Upper lobe of left lung (tissue), 6 donors: ENCODE results near the gene ATP8B1. TPM values are rescaled to one million over a fixed set of nuclear protein-coding genes. Genes with fewer than 3 reads are reported as not detected.

Experiments used
- ATAC-seq, 2 donors: fragments of 200-7000 bp; cut with Tn5 transposase; one replicate each; pipeline ENCODE4 v1.9.1; 2022; ENCODE audit warnings: mild to moderate bottlenecking in 2 of 2, moderate library complexity in 2 of 2; ENCODE audit not compliant: low FRiP score in 2 of 2
- DNase-seq, 2 donors: peaks; one replicate each; pipeline ENCODE4 v3.0.0-alpha.2; 2019 to 2020
- H3K27ac ChIP-seq, 4 donors: fragments of 200-600 bp; sonication (generic); one replicate each; pipeline ENCODE4 v1.5.1; 2016 to 2019
- H3K27me3 ChIP-seq, 4 donors: fragments of 200-600 bp; sonication (generic); one replicate each; pipeline ENCODE4 v1.5.1; 2017 to 2019
- H3K36me3 ChIP-seq, 4 donors: fragments of 200-600 bp; sonication (generic); one replicate each; pipeline ENCODE4 v1.5.1; 2016 to 2019
- H3K4me1 ChIP-seq, 4 donors: fragments of 200-600 bp; sonication (generic); one replicate each; pipeline ENCODE4 v1.5.1; 2018 to 2019
- H3K4me3 ChIP-seq, 4 donors: fragments of 200-600 bp; sonication (generic); one replicate each; pipeline ENCODE4 v1.5.1; 2017 to 2019; ENCODE audit warnings: mild to moderate bottlenecking in 2 of 4, moderate library complexity in 1 of 4
- H3K9me3 ChIP-seq, 4 donors: fragments of 200-600 bp; sonication (generic); one replicate each; pipeline ENCODE4 v1.5.1; 2018 to 2019
- EP300 ChIP-seq, 4 donors: sonication (generic); formaldehyde crosslinking; IDR thresholded peaks; one replicate each; pipeline ENCODE4 v1.5.1; 2017; ENCODE audit warnings: antibody characterized with exemption in 4 of 4, control low read depth in 2 of 4
- POLR2A ChIP-seq, 4 donors: fragments of 450-650 bp; IDR thresholded peaks; one replicate each; pipeline ENCODE4 v1.5.1; 2016 to 2017; ENCODE audit warnings: antibody characterized with exemption in 4 of 4, mild to moderate bottlenecking in 2 of 4
- POLR2AphosphoS5 ChIP-seq, 2 donors: sonication (generic); formaldehyde crosslinking; IDR thresholded peaks; one replicate each; pipeline ENCODE4 v1.5.1; 2017; ENCODE audit warnings: antibody characterized with exemption in 2 of 2
- WGBS, 2 donors: methylation state at CpG; one replicate each; pipeline ENCODE4 v1.1.5; 2017 to 2018; 5-methylcytosine and 5-hydroxymethylcytosine counted together
- total RNA-seq, 6 donors: library from RNA; depleted of rRNA in 4 of 6; stranded (reverse); fragments of >200 nt in 4 of 6; gene quantifications; one replicate each; pipeline versions ENCODE4 v1.1.0 to v1.2.1, GENCODE V29; 2016 to 2021
- TF ChIP-seq, protein P1 (sequence below), 6 experiments: fragments of 450-650 bp in 4 of 6; fragments of 200-600 bp in 2 of 6; sonication (generic) in 2 of 6; IDR thresholded peaks; one replicate each; pipeline ENCODE4 v1.5.1; 2016 to 2019; ENCODE audit warnings: antibody characterized with exemption in 6 of 6
- donor health status: DM: no; HTN: no; CAD: no; lungs with moderate emphysema.
- donor health status: DM: no; HTN: yes; CAD: no; lungs with severe emphysema.

Gene ATP8B1
- total RNA-seq, 6 donors from 2014 or later: 19.6 to 36.5 (median 26.0) TPM

DNA sequence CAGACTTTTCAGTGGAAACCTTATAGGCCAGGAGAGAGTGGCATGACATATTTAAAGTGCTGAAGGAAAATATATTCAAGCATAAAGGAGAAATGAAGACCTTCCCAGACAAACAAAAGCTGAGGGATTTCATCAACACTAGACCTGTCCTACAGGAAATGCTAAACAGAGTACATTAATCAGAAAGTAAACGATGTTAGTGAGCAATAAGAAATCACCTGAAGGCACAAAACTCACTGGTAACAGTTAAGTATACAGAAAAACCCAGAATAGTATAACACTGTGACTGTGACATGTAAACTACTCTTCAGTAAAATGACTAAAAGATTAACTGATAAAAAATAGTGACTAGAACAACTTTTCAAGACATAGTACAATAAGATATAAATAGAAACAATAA lies 87.4 kb downstream of the ATP8B1 start:
- WGBS, 2 donors: 38 to 59% methylated on average over 1 of the region's 1 CpG
- Histone ChIP-seq H3K4me3 (no peak overlapping the region), H3K9me3 (no peaks in the 10 kb centered on the region), H3K4me1 (peaks cover 7 to 16% (median 14%) of the 10 kb centered on the region in 4 donors), H3K27ac (no peak overlapping the region), H3K27me3 (no peaks in the 10 kb centered on the region), H3K36me3 (no peaks in the 10 kb centered on the region)
- no peak for ATAC-seq
- TF ChIP-seq POLR2AphosphoS5 (IDR thresholded peaks at IDR 0.05): no peak
- no peak for DNase-seq

DNA sequence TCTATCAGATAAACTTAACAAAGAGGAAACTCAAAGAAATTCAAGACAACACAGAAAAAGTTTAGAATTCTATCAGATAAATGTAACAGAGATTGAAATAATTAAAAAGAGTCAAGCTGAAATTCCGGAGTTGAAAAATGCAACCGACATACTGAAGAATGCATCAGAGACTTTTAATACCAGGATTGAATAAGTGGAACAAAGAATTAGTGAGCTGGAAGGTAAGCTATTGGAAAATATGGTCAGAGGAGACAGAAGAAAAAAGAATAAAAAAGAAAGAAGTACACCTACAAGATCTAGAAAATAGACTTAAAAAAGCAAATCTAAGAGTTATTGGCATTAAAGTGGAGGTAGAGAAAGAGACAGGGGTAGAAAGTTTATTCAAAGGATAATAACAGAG lies 88.0 kb downstream of the ATP8B1 start:
- ATAC-seq: no peak
- no peak for TF ChIP-seq POLR2AphosphoS5 (IDR thresholded peaks at IDR 0.05)
- TF ChIP-seq, protein P1, sequence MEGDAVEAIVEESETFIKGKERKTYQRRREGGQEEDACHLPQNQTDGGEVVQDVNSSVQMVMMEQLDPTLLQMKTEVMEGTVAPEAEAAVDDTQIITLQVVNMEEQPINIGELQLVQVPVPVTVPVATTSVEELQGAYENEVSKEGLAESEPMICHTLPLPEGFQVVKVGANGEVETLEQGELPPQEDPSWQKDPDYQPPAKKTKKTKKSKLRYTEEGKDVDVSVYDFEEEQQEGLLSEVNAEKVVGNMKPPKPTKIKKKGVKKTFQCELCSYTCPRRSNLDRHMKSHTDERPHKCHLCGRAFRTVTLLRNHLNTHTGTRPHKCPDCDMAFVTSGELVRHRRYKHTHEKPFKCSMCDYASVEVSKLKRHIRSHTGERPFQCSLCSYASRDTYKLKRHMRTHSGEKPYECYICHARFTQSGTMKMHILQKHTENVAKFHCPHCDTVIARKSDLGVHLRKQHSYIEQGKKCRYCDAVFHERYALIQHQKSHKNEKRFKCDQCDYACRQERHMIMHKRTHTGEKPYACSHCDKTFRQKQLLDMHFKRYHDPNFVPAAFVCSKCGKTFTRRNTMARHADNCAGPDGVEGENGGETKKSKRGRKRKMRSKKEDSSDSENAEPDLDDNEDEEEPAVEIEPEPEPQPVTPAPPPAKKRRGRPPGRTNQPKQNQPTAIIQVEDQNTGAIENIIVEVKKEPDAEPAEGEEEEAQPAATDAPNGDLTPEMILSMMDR (IDR thresholded peaks at IDR 0.05): no peak
- no peak for TF ChIP-seq EP300 (IDR thresholded peaks at IDR 0.05)
- TF ChIP-seq POLR2A (IDR thresholded peaks at IDR 0.05): no peak
- no peak overlapping the region for H3K27ac ChIP-seq
- no peak overlapping the region for H3K4me3 ChIP-seq
- DNase-seq: no peak
- no peaks in the 10 kb centered on the region for H3K36me3 ChIP-seq
- no peaks in the 10 kb centered on the region for H3K9me3 ChIP-seq
- WGBS, 2 donors: 91 to 98% methylated on average over 2 of the region's 2 CpGs
- H3K4me1 ChIP-seq: peaks cover 7 to 16% (median 14%) of the 10 kb centered on the region in 4 donors
- no peaks in the 10 kb centered on the region for H3K27me3 ChIP-seq

DNA sequence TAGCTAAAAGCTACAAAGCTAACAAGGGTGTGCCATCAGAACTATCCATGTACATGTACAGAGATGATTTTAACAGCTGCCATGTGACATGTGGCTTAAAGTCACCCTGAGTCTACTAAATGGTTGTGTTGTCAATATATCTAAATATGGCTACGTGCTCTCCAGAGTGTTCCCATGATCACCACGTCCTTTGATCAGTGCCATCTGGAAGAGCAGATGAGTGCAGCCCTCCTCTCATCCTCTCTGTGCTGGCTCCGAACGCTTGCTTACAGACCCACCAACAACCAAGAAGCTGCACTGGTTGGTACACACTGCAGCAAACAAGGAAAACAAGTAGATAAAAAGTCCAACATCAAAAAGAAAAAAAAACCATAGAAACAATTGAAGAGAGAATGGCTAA lies 92.9 kb downstream of the ATP8B1 start:
- no peak for ATAC-seq
- no peak overlapping the region for H3K27ac ChIP-seq
- H3K4me1 ChIP-seq: peaks cover 7 to 30% (median 17%) of the 10 kb centered on the region in 4 donors
- H3K27me3 ChIP-seq: no peaks in the 10 kb centered on the region
- H3K36me3 ChIP-seq: no peaks in the 10 kb centered on the region
- no peaks in the 10 kb centered on the region for H3K9me3 ChIP-seq
- no peak for DNase-seq
- TF ChIP-seq EP300 (IDR thresholded peaks at IDR 0.05) (no peak), POLR2A (IDR thresholded peaks at IDR 0.05) (no peak), POLR2AphosphoS5 (IDR thresholded peaks at IDR 0.05) (no peak)
- TF ChIP-seq, protein P1 (IDR thresholded peaks at IDR 0.05): no peak
- H3K4me3 ChIP-seq: no peak overlapping the region
- 81 to 90% methylated on average over 4 of the region's 4 CpGs for WGBS, 2 donors

DNA sequence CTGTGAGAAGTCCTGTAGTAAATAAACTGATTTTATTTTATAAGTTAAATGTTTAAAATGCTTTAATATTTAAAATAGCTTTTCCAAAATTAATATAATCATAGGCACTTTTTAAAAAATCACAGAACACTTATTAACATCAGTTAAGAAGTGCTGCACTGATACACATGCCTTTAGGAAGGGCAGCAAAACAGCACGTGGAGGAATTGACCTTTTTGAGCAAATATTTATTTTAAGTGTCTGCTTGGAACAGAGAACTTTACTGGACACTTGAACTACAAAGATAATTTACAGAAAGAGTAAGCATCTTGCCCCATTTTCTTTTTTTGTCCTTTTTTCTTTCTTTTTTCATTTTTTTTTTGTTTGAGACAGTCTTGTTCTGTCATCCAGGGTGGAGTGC lies 93.8 kb downstream of the ATP8B1 start:
- DNase-seq: no peak
- Histone ChIP-seq H3K27me3 (no peaks in the 10 kb centered on the region), H3K27ac (no peak overlapping the region), H3K4me3 (no peak overlapping the region), H3K36me3 (no peaks in the 10 kb centered on the region), H3K4me1 (peaks cover 7 to 30% (median 17%) of the 10 kb centered on the region in 4 donors), H3K9me3 (no peaks in the 10 kb centered on the region)
- WGBS, 2 donors: 43 to 44% methylated on average over 1 of the region's 1 CpG
- no peak for ATAC-seq
- TF ChIP-seq POLR2AphosphoS5 (IDR thresholded peaks at IDR 0.05): no peak
- TF ChIP-seq EP300 (IDR thresholded peaks at IDR 0.05): no peak
- TF ChIP-seq, protein P1 (IDR thresholded peaks at IDR 0.05): no peak
- TF ChIP-seq POLR2A (IDR thresholded peaks at IDR 0.05): no peak

DNA sequence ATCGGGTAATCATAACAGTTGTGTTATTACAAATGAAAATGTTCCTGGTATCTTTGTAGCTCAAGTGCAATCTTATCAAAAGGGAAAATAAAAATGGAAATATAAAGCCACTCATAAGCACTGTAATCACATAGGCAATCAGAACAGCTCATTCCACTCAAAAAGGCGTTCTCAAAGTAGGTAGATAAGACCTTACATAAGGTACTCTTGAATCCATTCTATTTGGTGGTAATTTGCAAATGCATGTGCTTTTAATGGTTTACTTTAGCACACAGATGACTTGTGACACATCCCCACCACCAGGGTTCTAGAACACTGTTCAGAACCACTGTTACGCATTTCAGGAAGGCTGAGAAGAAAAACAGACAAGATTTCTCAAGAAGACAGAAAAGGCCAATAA lies 94.8 kb downstream of the ATP8B1 start:
- TF ChIP-seq EP300 (IDR thresholded peaks at IDR 0.05): peak in 1 of 4 donors; percentile 55
- TF ChIP-seq POLR2AphosphoS5 (IDR thresholded peaks at IDR 0.05): no peak
- TF ChIP-seq, protein P1 (IDR thresholded peaks at IDR 0.05): no peak
- no peak for TF ChIP-seq POLR2A (IDR thresholded peaks at IDR 0.05)
- Histone ChIP-seq H3K4me1 (peaks cover 7 to 30% (median 17%) of the 10 kb centered on the region in 4 donors), H3K4me3 (no peak overlapping the region), H3K27ac (peak overlapping the region in 1 of 4 donors; percentile 14), H3K9me3 (no peaks in the 10 kb centered on the region), H3K27me3 (no peaks in the 10 kb centered on the region), H3K36me3 (no peaks in the 10 kb centered on the region)
- 67 to 74% methylated on average over 3 of the region's 3 CpGs for WGBS, 2 donors
- DNase-seq: no peak
- ATAC-seq: peak in 1 of 2 donors; percentile 14
